Mammary epithelial cell (primary cell): ENCODE measurements around the gene SEC61A2.

Source experiments
- CTCF ChIP-seq, 2 donors: IDR thresholded peaks in 1 of 2; conservative IDR thresholded peaks in 1 of 2; 2 replicates each; pipeline ENCODE4 v1.5.1; 2011 to 2012; ENCODE audit warnings: inconsistent platforms in 2 of 2, low read length in 2 of 2, mild to moderate bottlenecking in 2 of 2, control low read depth in 1 of 2, low read depth in 1 of 2; ENCODE audit not compliant: insufficient read depth in 1 of 2; ENCODE audit errors: extremely low read depth in 1 of 2
- EZH2 ChIP-seq: IDR thresholded peaks from 2 replicates; pipeline ENCODE4 v1.6.1; 2012; ENCODE audit warnings: low read length, inconsistent platforms, borderline replicate concordance

- TF ChIP-seq CTCF (conservative IDR thresholded peaks at IDR 0.05 in 1 of 2, IDR thresholded peaks at IDR 0.05 in 1 of 2; ENCODE audit: extremely low read depth in 1 of 2, insufficient read depth in 1 of 2, low read depth in 1 of 2, low read length in 2 of 2) (no peak), EZH2 (no peak)
These were observed 31.2 kb downstream of the SEC61A2 start for GRCh38 chr10:12160664-12161063.
